Kidney (tissue), 14 donors: Measurements from ENCODE around the gene MYO16. TPM values are rescaled to one million over a fixed set of nuclear protein-coding genes. Genes with fewer than 3 reads are reported as not detected.

ENCODE experiments used
- DNase-seq, 5 donors: peaks; one replicate each; pipeline ENCODE4 v3.0.0-alpha.2; 2013 to 2020
- FAIRE-seq: peaks from 2 replicates; lab custom pipeline; 2012; peaks lifted over from hg19 to GRCh38; lab: Jason Lieb, UNC
- H3K27ac ChIP-seq, 2 donors: one replicate each; pipeline ENCODE4 v1.7.0; 2013; ENCODE audit warnings: low read depth in 2 of 2, low read length in 2 of 2, inconsistent platforms in 1 of 2
- H3K27me3 ChIP-seq: one replicate; pipeline ENCODE4 v1.7.1; 2013; ENCODE audit warnings: low read length, inconsistent platforms; ENCODE audit not compliant: control insufficient read depth, insufficient read depth
- H3K36me3 ChIP-seq, 3 donors: one replicate each; pipeline versions ENCODE4 v1.7.0 to v1.7.1; 2013; ENCODE audit warnings: low read length in 3 of 3, control low read depth in 1 of 3, inconsistent platforms in 1 of 3; ENCODE audit not compliant: insufficient read depth in 3 of 3, control insufficient read depth in 2 of 3
- H3K4me1 ChIP-seq, 3 donors: one replicate each; pipeline versions ENCODE4 v1.7.0 to v1.7.1; 2013; ENCODE audit warnings: low read length in 3 of 3, inconsistent platforms in 1 of 3, low read depth in 1 of 3; ENCODE audit not compliant: control insufficient read depth in 2 of 3, insufficient read depth in 2 of 3
- H3K4me3 ChIP-seq, 3 donors: one replicate each; pipeline versions ENCODE4 v1.7.0 to v1.8.1; 2013; ENCODE audit warnings: low read length in 3 of 3, control low read depth in 1 of 3, inconsistent platforms in 1 of 3
- H3K9ac ChIP-seq, 3 donors: one replicate each; pipeline versions ENCODE4 v1.7.0 to v1.7.1; 2013; ENCODE audit warnings: low read length in 3 of 3, control low read depth in 1 of 3, inconsistent platforms in 1 of 3
- H3K9me3 ChIP-seq, 3 donors: one replicate each; pipeline versions ENCODE4 v1.7.0 to v1.7.1; 2013; ENCODE audit warnings: low read length in 3 of 3, control low read depth in 1 of 3, inconsistent platforms in 1 of 3; ENCODE audit not compliant: control insufficient read depth in 2 of 3, insufficient read depth in 1 of 3
- CTCF ChIP-seq: IDR thresholded peaks from 3 replicates; pipeline ENCODE4 v1.5.1; 2012; ENCODE audit warnings: mild to moderate bottlenecking, moderate library complexity, borderline replicate concordance; ENCODE audit not compliant: insufficient read depth; ENCODE audit errors: extremely low read depth
- intact Hi-C: fragments of 100-400 bp; cut with DNase I; formaldehyde crosslinking; loops from one replicate; pipeline ENCODE4 v1.11.1; 2022
- polyA plus RNA-seq: library from polyadenylated mRNA; stranded (reverse); fragments of 350-450 nt; fragmentation: Illumina TruSeq; extraction: RNeasy Lipid Tissue Mini Kit (QIAGEN cat#74804); gene quantifications from one replicate; pipeline ENCODE4 v1.2.3, GENCODE V29; 2014; ENCODE audit warnings: low read depth, low replicate concordance; ENCODE audit not compliant: insufficient read depth
- total RNA-seq: library from RNA; stranded (reverse); fragmentation: NEBNext Ultra II Directional; extraction: Animal tissue kit (Norgen Biotek cat#: 25700); gene quantifications from one replicate; pipeline ENCODE4 v1.2.1, GENCODE V29; 2021
- donor health status: control.
- donor health status: control.
- donor health status: control.
- donor health status: control.
- donor health status: control.
- donor health status: DM: yes; HTN: yes; CAD: no.
- donor health status: Normal renal cell carcinoma (clear cell type).

Gene MYO16
- total and polyA plus RNA-seq, 2 donors from 2014 or later = 0.22 to 0.43 TPM

- intact Hi-C loops = no loop called here
- Histone ChIP-seq H3K9me3 (no peaks in the 10 kb centered on the region), H3K27ac (no peak overlapping the region), H3K36me3 (no peaks in the 10 kb centered on the region), H3K27me3 (no peaks in the 10 kb centered on the region), H3K4me3 (no peak overlapping the region), H3K9ac (no peak overlapping the region), H3K4me1 (no peaks in the 10 kb centered on the region)
- DNase-seq = no peak
- FAIRE-seq = no peak
- TF ChIP-seq CTCF = no peak
Observed at GRCh38 chr13:109243311-109243951, 614.0 kb downstream of the MYO16 start.

- no peak for FAIRE-seq
- Histone ChIP-seq H3K4me1 (no peaks in the 10 kb centered on the region), H3K9me3 (no peaks in the 10 kb centered on the region), H3K4me3 (no peak overlapping the region), H3K27me3 (no peaks in the 10 kb centered on the region), H3K36me3 (no peaks in the 10 kb centered on the region), H3K9ac (no peak overlapping the region), H3K27ac (no peak overlapping the region)
- TF ChIP-seq CTCF = no peak
- no peak for DNase-seq
- intact Hi-C loops = no loop called here
Observed at GRCh38 chr13:109244566-109244965, 615.2 kb downstream of the MYO16 start.

- Histone ChIP-seq H3K27ac (no peak overlapping the region), H3K9me3 (no peaks in the 10 kb centered on the region), H3K27me3 (no peaks in the 10 kb centered on the region), H3K4me1 (no peaks in the 10 kb centered on the region), H3K36me3 (no peaks in the 10 kb centered on the region), H3K4me3 (no peak overlapping the region), H3K9ac (no peak overlapping the region)
- intact Hi-C loops = no loop called here
- no peak for DNase-seq
- no peak for FAIRE-seq
- no peak for TF ChIP-seq CTCF
Observed at GRCh38 chr13:109246001-109246400, 616.6 kb downstream of the MYO16 start.
